GM19240 (cell line): ENCODE data around the gene TTC6.
"Not testable (repeated sequence)": the region's sequence is repeated elsewhere in the genome, so short reads cannot be mapped to it uniquely, and the experiment has no call there.

Source experiments
- DNase-seq: peaks from one replicate; pipeline ENCODE4 v3.0.0; 2011; ENCODE audit warnings: low spot score; ENCODE audit not compliant: insufficient read length

The TTC6 gene

GRCh38 chr14:37594971-37595808, at the start of gene TTC6, which contains the start of gene FOXA1:
TSS of gene TTC6 (plus strand) at chr14:37595629. CDS start at chr14:37622065, 26,436 bp downstream.
TSS of gene FOXA1 (minus strand) at chr14:37595249. CDS start at chr14:37594972, 277 bp downstream.
- no peak for DNase-seq

GRCh38 chr14:37546621-37547447, 48.6 kb upstream of the TTC6 start:
- no peak for DNase-seq

DNA sequence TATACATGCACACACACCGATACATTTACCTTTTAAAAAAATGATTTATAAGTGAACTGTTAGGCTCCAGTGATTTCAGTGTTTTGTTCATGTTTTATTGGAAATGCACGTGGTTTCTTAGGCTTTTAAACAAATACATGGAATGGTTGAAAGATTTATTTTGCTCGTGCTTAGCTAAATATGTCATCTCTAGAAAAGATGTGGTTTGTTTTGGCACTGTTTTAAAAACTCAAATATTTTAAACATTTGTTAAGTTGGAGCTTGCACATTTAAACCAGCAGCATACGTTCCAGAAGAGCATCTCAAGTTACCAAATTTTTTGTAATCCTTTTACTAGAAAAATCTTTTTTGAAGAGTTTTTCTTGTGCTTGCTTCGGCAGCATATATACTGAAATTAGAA, 44.9 kb upstream of the TTC6 start:
- no peak for DNase-seq

DNA sequence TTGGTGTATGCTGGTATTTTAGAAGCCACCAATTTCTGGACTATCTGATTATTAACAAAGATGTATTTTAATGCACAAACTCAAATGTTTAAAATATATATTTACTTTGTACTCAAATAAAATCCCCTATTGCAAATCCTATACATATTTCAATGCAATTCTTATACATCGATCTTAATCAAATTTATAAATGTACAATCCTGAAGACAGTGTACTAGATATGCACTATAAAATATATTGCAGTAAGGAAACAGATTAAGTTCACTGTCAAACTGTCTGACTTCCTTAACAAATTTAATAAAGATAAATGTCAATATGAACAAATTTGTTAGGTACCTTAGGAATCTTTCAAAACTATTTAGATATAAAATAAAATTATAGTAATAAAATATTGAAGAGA, 44.3 kb upstream of the TTC6 start:
- no peak for DNase-seq

- DNase-seq = no peak
These were observed 41.4 kb upstream of the TTC6 start for GRCh38 chr14:37553935-37554550.

GRCh38 chr14:37555596-37555995, 39.8 kb upstream of the TTC6 start:
- DNase-seq = not testable (repeated sequence)

DNA sequence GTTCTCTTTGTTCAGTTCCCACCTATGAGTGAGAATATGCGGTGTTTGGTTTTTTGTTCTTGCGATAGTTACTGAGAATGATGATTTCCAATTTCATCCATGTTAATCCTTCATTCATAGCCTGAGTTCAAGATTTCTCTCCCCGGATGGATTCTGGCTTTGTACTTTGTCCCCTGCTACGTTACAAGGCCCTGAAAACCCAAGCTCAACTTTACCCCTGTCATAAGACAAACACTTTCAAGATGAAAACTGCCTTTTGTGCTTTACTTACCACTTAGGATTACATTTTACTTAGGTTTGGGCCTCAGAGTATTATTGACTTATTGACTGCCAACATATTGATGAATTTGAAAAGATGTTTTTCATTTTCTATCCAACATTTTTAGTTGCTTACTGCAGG, 36.7 kb upstream of the TTC6 start:
- DNase-seq = no peak

DNA sequence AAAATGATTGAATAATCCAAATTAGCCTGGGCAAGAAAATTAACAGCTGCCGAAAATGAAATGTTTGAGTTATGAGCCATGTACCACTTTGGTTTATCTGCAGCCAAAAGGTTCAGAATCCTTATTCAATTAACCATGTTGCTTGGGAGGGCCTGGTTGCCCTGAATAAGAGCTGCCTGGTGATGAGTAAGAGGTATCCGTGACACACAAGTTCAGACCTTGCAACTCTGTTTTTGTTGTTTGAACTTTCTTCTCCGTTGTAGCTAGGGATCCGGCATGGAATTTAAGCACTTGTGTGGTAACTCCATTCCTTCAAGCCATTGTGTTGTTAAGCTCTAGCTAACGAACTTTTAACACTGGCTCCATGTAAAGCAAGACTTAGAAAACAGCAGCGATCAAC, 36.0 kb upstream of the TTC6 start:
- DNase-seq = no peak

GRCh38 chr14:37563189-37563588, 32.2 kb upstream of the TTC6 start:
- no peak for DNase-seq

DNA sequence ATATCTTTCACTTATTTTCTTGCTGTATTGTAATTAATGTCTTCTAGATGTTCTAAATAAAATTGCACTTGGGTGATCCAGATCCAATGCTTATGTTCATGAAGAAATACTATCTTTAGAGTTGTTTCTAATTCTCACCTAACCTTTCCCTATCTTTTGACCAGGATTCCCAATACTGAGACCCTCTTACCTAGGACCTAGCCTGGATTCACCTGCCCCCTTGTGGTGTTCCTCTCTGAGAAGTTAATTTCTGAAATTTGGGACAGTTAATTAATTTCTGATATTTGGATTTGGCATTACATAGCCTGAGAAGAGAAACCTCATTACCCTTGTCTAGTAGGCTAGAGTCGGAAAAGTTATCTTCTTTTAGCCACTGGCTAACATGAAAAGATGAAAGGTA, 29.9 kb upstream of the TTC6 start:
- no peak for DNase-seq

DNA sequence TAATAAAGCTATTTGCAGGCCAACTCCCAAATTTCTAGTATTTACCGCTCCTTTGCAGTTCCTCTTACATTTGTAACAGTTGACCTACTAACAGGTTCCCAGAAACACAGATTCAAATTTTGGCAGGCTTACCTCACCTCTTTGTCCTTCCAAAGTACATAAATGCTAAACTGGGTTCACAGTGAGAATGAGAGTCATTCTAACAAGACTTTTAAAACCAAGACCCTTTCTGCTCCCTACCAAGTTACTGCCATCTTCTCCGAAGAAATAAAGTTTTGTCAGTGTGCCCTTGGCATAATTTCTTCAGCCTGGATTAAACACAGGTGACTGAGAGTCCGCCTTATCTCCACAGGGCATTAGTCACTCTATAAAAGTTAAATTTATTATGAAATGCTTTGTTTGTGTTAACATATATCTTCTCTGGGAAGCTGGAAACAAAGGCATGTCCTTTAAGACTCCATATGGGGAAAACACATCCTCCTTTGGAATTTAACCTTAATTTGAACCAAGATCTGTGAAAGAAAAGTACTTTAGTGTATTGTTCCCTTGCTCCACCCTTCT, 28.5 kb upstream of the TTC6 start:
- no peak for DNase-seq

DNA sequence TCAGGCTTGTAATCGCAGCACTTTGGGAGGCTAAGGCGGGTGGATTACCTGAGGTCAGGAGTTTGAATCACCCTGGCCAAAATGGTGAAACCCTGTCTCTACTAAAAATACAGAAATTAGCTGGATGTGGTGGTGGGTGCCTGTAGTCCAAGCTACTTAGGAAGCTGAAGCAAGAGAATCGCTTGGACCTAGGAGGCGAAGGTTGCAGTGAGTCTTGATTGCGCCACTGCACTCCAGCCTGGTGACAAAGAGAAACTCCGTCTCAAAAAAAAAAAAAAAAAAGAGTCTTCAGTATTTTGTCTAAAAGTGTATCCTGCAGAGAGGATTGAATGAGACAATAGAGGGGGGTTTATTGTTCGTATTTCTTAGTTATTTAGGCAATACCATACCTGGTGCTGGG, 25.7 kb upstream of the TTC6 start:
- DNase-seq = no peak

- DNase-seq = no peak
These were observed 24.0 kb upstream of the TTC6 start for GRCh38 chr14:37571391-37571790.

DNA sequence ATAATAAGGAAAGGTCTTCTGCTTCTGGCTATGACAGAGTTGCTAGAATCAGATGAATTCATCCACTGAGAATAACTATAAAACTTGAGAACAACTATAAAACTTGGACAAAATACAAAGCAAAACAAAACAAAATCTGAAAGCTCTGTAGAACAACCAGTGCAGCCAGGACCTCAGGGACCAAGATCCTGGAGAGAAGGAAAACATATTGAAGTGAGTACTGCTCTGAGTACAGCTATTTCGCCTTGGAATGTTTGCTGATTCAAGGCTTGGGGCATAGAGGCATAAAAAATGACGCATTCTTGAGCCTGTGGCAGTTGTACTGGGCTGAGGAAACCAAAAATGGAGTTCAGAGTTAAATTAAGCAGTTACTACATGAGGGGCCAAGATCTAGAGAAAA, 22.1 kb upstream of the TTC6 start:
- DNase-seq = no peak

- DNase-seq = no peak
These were observed 16.2 kb upstream of the TTC6 start for GRCh38 chr14:37579274-37579673.

- no peak for DNase-seq
These were observed 15.3 kb upstream of the TTC6 start for GRCh38 chr14:37580146-37580545.

DNA sequence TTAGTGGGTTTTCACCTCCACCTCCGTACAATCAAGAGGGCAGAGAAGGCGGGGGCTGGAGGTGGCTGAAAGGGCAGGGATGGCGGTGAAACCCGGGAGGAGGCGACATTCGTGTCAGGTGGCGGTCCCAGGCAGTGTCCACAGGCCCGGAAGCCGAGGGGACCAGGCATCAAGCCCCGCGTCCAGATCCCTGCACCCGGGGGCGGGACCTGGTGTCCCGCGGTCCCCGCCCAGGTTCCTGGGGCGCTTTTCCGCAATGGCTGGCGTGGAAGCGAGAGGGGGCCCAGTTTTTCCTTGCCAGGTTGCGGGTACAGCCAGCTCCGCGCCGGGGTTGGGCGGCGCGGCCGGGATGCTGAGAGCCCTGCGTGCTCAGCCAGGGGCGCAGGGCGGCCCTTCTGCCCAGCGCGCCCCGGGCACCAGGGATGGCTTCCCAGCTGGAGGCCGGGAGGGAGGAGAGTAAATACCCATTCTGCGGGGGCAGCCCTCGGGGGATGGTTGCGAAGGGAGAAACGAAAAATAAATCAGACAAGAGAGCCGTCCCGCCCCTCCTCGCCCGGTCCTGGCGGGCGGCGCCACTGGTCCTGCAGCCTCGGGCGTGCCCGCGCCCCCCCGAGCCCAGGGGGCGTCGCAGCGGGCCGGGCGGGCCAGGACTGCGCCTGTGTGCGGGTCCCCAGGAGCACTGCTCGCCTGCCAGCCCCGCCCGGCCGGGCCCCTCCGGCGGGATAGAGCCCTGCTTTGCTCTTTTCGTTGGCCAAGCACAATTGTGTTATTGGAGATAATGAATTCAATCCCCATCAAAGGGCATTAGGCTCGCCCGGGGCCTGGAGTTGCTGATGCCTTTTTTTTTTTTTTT, 11.8 kb upstream of the TTC6 start:
- no peak for DNase-seq

- DNase-seq = no peak
These were observed 11.0 kb upstream of the TTC6 start for GRCh38 chr14:37584211-37585100.

GRCh38 chr14:37585101-37585511, 10.3 kb upstream of the TTC6 start:
- DNase-seq = no peak
